ENCODE measurements around the gene HIPK1. TPM values are rescaled to one million over a fixed set of nuclear protein-coding genes. Genes with fewer than 3 reads are reported as not detected.

HIPK1 gene
- total and polyA plus RNA-seq, 8 donors, result 38.7 to 77.4 (median 45.4) TPM

DNA sequence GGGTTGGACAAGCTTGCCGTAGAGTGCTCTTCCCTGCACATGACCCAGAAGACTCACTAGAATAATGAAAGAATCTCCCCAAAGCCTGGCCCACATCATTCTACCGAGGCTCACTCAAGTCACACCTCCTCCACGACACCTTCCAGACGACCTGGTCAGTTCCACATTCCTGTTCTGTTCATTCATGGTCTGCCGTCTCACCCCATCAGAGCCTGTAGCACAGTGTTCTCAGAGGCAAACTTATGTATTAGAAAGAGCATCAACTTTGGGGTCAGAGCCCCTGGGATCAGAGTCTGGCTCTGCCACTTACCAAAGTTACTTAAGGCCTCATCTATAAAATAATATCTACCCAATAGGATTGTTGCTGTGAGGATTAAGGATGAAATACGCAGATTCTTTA, 57.7 kb downstream of the HIPK1 start:
- intact Hi-C loops (cut with DNase I), result no loop called here
- no peak overlapping the region for H3K27ac ChIP-seq
- DNase-seq (no peak), ATAC-seq (no peak)
- no peak overlapping the region for H3K4me3 ChIP-seq
- H3K36me3 ChIP-seq, result no peaks in the 10 kb centered on the region
- TF ChIP-seq, protein P1, sequence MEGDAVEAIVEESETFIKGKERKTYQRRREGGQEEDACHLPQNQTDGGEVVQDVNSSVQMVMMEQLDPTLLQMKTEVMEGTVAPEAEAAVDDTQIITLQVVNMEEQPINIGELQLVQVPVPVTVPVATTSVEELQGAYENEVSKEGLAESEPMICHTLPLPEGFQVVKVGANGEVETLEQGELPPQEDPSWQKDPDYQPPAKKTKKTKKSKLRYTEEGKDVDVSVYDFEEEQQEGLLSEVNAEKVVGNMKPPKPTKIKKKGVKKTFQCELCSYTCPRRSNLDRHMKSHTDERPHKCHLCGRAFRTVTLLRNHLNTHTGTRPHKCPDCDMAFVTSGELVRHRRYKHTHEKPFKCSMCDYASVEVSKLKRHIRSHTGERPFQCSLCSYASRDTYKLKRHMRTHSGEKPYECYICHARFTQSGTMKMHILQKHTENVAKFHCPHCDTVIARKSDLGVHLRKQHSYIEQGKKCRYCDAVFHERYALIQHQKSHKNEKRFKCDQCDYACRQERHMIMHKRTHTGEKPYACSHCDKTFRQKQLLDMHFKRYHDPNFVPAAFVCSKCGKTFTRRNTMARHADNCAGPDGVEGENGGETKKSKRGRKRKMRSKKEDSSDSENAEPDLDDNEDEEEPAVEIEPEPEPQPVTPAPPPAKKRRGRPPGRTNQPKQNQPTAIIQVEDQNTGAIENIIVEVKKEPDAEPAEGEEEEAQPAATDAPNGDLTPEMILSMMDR (IDR thresholded peaks at IDR 0.05), result no peak
- no peaks in the 10 kb centered on the region for H3K27me3 ChIP-seq
- peaks cover 3 to 17% of the 10 kb centered on the region in 2 donors for H3K4me1 ChIP-seq
- H3K9me3 ChIP-seq, result no peaks in the 10 kb centered on the region

DNA sequence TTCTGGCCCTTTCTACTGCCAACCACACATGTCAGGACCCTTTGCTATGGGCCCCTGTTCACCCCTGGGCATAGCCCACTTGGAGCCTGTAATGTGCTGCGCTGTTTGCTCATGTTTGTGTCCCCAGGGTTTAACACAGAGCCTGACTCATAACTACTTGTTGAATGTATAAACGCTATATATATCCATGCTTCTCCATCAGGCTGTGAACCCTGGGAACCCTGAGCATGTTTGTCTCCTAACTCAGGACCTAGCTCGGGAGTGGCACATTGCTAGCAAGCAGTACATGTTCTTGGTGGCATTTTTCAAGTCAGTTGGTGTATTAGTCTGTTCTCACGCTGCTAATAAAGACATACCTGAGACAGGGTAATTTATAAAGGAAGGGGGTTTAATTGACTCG, 58.1 kb downstream of the HIPK1 start:
- H3K27me3 ChIP-seq, result no peaks in the 10 kb centered on the region
- TF ChIP-seq, protein P1 (IDR thresholded peaks at IDR 0.05), result no peak
- intact Hi-C loops (cut with DNase I), result no loop called here

DNA sequence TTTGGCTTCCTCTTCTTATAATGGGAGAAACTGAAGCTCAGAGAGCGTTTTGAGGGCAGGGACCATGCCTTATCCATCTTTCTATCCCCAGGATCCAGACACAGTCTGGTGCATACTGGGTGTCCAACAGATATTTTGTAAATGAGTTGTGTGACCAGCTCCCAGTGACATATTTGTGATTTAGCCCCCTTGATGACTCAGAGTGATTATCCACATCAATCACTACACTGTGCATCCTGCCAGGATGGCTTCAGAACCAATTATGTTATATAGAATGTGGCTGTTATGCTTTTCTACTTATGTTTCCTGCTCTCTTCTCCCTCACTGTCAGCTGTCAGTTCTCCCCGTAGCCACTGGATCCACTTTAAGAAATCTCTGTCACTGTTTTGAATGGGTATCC, 61.4 kb downstream of the HIPK1 start:
- Histone ChIP-seq H3K27me3 (no peaks in the 10 kb centered on the region), H3K9me3 (peaks cover 7 to 16% of the 10 kb centered on the region in 2 donors), H3K36me3 (no peaks in the 10 kb centered on the region), H3K27ac (no peak overlapping the region), H3K4me1 (no peaks in the 10 kb centered on the region), H3K4me3 (no peak overlapping the region)
- DNase-seq, result no peak
- TF ChIP-seq, protein P1 (IDR thresholded peaks at IDR 0.05), result no peak
- no peak for ATAC-seq
- intact Hi-C loops (cut with DNase I), result no loop called here

More for the DNA sequence above, 58.1 kb downstream of the HIPK1 start:
- Histone ChIP-seq H3K27ac (no peak overlapping the region), H3K4me3 (no peak overlapping the region), H3K9me3 (no peaks in the 10 kb centered on the region), H3K36me3 (no peaks in the 10 kb centered on the region), H3K4me1 (peaks cover 3 to 12% of the 10 kb centered on the region in 2 donors)
- ATAC-seq, result no peak
- no peak for DNase-seq

DNA sequence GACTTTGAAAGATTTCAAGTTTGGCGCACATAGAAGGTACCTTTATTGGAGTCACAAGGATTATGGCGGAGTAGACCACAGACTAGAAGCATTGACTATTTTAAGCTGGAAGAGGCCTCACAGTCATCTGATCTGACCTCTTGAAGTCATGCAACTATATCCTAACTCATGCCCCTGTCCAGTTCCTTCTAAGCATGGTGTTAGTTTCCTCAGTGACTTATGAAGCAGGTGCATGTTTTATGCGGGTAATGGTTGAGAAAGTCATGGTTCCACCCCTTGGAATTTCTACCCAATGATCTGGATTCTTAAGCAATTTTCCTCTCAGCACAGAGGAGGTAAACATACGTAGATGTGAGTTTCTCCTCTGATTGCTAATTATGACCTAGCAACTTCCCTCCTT, 61.8 kb downstream of the HIPK1 start:
- TF ChIP-seq, protein P1 (IDR thresholded peaks at IDR 0.05), result no peak
- no peaks in the 10 kb centered on the region for H3K4me1 ChIP-seq
- no peaks in the 10 kb centered on the region for H3K27me3 ChIP-seq
- H3K9me3 ChIP-seq, result peaks cover 7 to 20% of the 10 kb centered on the region in 2 donors
- no peak for DNase-seq
- no peak for ATAC-seq
- no peak overlapping the region for H3K4me3 ChIP-seq
- intact Hi-C loops (cut with DNase I), result no loop called here
- H3K36me3 ChIP-seq, result no peaks in the 10 kb centered on the region
- no peak overlapping the region for H3K27ac ChIP-seq

DNA sequence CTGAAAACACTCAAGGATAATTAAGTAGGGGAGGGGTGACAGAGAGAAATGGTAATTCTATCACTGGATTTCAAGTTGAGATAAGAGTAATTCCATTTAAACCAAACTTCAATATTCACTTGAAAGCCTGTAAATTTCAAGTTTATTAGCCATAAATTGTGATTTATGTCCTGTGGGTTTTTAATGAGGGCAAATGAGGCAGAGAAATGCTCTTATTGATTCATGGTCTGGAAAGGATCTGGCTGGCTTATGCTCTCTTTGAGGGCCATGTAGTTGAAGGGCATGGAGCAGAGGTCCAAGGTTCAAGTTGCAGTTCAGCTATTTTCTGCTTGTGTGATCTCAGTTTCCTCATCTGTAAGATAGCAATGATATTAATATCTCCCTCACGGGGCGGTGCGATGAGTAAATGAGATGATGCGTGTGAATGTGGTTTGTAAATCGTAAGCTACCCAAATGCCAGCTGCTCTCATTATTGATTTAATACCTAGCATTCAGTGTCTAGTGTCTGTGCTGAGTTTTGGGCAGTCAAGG, 62.4 kb downstream of the HIPK1 start:
- H3K9me3 ChIP-seq, result peaks cover 7 to 24% of the 10 kb centered on the region in 2 donors
- DNase-seq, result no peak
- ATAC-seq, result no peak
- no peak overlapping the region for H3K4me3 ChIP-seq
- H3K36me3 ChIP-seq, result no peaks in the 10 kb centered on the region
- H3K4me1 ChIP-seq, result no peaks in the 10 kb centered on the region
- no peaks in the 10 kb centered on the region for H3K27me3 ChIP-seq
- TF ChIP-seq, protein P1 (IDR thresholded peaks at IDR 0.05), result no peak
- no peak overlapping the region for H3K27ac ChIP-seq
- intact Hi-C loops (cut with DNase I), result no loop called here
